GM04504 (cell line): Measurements from ENCODE around the gene SIRT5.

Experiments used
- DNase-seq: peaks from one replicate; pipeline ENCODE4 v3.0.0-alpha.2; 2012; ENCODE audit warnings: low read depth

SIRT5 gene

DNA sequence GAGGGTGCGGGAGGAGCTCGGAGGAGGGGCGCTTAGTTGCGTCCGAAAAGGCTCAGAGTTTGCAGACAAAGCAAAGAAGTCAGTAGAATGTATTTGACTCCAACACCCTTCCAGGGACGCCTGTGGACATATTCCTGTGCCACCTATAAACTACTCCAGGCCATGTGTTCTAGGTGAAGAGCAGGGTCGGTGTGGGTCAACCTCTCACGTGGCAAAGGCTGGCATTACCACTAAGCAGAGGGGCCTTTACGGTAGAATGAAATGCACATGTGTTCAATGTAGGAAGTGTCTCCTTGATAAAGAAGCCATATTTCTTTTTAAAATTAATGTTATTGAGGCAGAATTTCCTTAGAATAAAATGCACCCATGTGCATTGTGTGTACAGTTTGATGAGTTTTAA is 15.4 kb downstream of the SIRT5 start:
- no peak for DNase-seq

DNA sequence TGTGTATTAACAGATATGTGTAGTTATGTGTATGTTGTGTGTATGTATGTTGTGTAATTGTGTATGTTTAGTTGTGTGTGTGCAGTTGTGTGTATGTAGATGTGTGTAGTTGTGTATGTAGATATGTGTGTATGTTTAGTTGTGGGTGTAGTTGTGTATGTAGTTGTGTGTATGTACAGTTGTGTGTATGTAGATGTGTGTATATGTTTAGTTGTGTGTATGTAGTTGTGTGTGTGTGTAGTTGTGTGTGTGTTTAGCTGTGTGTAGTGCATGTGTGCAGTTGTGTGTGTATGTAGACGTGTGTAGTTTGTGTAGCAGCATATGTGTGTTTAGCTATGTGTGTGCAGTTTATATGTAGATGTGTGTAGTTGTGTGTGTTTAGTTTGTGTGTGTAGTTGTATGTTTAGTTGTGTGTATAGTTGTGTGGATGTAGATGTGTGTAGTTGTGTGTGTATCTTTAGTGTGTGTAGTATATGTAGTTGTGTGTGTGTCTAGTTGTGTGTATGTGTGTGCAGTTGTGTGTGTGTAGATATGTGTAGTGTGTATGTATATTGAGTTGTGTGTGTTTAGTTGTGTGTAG is 16.3 kb downstream of the SIRT5 start:
- no peak for DNase-seq

DNA sequence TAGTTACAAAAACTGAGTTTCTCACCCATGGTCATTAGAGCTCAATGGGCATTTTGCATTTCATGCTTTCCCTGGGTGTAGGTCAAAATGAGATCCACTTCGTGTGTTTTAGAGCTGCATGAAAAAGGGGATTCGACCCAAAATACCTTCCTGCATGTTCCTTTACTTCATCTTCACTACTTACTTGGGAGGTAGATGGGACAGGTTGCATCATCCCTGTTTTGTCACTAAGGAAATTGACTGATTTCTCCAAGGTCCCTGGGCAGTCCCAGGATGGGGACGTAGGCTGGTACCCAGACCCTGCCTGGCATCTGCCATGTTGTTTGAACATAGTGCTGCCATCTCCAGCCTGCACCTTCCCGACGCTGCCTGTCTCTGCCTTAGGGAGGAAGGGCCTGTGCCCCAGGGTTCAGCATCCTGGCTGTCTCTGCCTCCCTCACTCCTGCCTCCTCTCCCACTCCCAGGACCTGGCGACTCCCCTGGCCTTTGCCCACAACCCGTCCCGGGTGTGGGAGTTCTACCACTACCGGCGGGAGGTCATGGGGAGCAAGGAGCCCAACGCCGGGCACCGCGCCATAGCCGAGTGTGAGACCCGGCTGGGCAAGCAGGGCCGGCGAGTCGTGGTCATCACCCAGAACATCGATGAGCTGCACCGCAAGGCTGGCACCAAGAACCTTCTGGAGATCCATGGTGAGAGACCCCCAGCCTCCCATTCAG is 17.0 kb downstream of the SIRT5 start:
- DNase-seq, result no peak

DNA sequence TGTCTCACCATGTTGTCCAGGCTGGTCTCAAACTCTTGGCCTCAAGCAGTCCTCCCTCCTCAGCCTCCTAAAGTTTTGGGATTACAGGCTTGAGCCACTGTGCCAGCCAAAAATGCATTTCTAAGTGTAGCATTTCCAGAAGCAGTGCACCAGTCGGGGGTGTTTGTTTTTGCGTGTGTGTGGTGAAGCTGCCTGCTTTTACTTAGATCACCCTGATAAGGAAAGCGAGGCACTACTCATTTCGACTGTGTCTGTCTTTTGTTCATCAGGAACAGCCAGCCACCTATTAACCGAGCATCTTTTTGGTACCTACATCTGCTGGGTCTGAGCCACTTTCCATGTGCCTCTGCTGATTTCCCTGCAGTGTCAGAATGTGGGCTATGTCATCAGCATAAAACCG is 18.7 kb downstream of the SIRT5 start:
- DNase-seq, result no peak

DNA sequence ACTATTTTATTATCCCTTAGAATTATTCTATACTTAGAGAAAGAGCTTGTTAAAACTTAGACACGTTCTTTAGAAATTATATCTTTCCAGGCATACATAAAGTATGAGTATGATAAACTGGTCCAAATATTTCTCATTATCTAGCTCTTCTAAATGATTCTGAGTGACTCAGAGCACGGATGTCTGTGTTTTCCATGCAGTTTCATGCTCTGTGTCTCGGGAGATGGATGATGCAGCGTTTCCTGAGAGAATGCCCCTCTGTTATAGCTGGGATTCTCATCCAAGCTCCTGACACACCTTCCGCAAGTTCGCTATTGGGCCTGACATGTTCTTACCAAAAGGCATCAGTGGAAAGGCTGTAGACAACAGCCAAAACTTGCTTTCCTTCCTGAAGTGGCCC is 19.3 kb downstream of the SIRT5 start:
- DNase-seq, result no peak

DNA sequence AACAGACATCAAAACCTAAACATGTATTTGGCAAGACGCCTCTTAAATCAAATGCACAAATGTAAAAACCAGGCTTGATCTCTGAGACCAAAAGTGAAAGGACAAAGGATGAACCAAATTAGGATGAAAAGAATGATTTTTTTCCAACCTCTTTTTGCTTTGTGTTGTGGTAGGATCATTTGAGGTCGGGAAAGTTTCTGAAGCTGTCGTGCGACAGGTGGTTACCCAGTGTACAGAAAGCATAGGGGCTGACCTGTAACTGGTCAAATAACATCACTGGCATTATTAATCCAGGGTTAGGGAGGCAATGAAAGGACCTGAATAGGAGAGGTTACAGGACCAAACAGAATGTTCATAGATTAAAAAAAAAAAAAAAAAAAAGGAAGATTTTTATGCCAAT is 22.7 kb downstream of the SIRT5 start:
- no peak for DNase-seq

DNA sequence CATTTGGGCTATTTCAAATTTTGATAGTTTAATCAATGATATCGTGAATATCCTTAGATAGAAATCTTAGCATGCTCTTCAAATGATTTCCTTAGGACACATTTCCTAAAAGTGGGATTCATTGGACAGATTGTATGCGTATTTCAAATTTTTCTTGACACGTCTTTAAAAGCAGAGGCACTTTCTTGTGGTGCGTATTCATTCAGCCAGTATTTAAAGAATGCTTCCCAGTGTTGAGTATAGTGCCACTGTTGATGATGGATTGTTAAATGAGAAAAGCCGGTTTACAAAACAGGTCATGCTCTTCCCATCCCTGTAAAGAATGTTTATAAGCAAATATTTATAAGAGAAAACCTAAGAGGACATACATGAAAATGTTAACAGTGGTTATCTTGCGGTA is 25.6 kb downstream of the SIRT5 start:
- DNase-seq, result no peak

DNA sequence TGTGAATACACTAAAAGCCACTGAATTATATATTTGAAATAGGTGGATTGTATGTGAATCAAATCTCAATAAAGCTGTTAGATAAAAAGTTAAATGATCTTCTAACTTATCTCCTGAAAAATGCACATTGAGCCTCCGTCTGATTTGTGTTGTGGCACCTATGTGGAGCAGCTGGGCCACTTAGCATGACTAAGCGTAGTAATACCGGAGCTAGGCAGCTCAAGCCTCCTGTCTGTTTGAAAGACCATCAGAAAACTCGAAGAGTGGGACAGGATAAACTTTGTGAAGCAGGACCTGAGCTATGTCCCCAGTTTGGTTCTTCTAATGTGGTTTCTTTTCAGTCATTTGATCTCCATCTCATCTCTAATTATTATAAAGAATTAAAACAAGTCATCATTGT is 29.7 kb downstream of the SIRT5 start:
- DNase-seq, result no peak

DNA sequence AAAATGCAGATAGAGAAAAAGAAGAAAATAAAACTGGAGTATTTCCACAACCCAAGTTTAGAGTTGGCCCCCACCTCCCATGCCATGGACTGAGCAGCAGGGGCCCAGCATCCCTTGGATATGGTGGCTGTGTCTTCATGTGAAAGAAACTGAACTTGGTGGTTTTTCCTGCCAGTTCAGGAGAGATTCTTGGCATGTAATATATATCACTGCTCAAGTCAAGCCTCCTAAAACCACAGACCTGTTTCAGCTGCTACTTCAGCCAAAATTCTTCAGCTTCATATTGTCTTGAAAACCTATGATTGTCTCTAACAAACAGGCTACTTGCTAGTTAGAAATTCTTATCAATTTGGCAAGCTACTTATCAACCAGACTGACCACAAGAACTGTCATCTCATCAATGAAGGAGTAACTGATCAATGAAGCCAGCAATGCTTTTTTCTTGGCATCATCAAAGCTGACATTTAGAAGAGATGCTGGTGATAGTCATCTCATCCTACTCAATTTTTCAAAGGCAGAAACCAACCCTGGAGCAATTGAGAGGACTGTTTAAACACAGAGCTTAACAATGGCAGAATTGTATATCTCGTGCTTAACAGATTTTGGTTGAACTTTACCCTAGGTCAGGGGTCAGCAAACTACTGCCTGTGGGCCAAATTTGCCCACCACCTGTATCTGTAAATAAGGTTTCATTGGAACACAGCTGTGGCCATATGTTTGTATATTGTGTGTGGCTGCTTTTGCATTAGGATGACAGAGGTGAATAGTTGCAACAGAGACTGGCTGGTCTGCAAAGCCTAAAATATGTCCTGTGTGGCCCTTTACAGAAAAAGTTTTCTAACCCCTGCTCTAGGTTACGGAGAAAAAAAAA is 30.4 kb downstream of the SIRT5 start:
- DNase-seq, result no peak

DNA sequence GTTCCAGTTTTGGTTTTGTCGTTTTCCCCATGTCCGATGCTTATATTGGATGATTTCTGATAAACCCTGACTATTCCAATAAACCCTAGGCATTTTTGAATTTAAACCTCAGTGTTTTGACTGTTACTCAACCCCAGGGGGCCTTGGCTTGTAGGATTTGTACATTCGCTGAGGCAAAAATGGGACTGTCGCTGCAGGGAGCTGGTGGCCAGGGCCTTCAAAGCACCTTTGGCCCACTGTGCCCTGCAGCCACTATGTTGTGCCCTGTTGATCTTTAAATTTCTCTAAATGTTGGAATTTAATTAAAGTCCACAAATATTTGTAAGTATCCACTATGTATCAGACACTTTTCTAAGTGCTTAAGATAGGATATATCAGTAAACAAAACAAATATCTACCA is 31.2 kb downstream of the SIRT5 start:
- DNase-seq, result no peak

DNA sequence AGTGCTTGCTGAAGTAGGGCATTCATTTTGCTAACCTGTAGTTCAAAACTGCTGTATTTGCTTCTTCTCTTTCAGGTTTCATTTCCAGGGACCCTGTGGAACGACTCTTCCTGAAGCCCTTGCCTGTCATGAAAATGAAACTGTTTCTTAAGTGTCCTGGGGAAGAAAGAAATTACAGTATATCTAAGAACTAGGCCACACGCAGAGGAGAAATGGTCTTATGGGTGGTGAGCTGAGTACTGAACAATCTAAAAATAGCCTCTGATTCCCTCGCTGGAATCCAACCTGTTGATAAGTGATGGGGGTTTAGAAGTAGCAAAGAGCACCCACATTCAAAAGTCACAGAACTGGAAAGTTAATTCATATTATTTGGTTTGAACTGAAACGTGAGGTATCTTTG is 37.3 kb downstream of the SIRT5 start:
- DNase-seq, result no peak

DNA sequence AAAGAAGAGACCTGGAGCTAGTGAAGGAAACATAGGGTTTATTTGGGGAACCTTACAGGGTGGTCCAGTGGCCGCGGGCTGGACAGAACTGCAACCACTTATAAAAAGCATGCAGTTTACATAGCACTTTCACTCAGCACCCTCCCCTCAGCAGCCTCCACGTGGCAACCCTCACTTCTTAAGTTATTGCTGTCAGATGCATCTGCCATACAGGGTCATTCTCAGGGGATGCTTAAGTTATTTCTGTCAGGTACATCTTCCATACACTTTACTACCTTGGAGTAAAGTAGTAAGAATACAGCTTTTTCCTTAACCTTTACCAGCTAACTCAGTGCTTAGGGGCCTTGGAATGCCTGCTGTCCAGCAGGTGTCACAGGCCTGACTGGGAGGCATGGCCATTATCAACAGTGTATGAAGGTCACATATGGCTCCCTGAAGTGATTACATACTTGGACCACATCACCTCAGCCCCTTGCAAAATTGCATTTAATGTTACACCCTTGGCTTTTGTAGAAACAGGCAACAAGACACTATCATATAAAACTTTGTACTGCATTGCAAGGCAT is 38.7 kb downstream of the SIRT5 start:
- no peak for DNase-seq

DNA sequence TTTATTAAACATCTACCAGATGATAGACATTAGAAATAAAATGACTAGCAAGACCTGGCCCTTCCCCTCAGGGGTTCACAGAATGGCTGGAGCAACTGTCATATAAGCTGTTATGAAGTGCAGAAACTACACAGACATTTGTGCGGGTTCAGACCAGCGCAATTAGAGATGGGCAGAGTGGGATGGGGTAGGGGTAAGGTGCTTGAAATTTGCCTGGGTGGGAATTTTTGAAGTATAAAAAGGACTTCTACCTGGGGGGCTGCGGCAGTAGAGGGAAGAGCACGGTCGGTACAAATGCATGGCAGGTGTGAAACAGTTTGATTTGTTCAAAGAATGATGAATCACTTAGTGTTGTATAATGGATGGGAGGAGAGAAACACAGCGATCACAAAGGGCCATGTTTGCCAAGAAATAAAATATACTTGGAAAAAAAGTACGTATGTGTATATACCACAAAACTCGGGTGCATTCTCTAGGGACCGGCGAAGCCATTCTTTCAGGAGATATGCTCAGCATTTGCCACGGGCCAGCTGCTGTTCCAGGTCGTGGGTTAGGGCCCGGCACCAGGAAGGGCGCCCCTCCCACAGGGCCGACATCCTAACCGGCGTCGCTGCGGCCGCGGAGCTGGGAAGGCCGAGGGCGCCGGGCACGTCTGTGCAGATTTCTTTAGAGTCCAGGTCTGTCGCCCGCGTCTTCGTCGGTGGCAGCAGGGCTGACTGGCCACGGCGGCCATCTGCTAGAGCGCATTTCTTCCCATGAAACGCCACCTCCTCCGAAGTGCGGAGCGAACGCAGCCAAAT is 39.9 kb downstream of the SIRT5 start:
- DNase-seq, result no peak

DNA sequence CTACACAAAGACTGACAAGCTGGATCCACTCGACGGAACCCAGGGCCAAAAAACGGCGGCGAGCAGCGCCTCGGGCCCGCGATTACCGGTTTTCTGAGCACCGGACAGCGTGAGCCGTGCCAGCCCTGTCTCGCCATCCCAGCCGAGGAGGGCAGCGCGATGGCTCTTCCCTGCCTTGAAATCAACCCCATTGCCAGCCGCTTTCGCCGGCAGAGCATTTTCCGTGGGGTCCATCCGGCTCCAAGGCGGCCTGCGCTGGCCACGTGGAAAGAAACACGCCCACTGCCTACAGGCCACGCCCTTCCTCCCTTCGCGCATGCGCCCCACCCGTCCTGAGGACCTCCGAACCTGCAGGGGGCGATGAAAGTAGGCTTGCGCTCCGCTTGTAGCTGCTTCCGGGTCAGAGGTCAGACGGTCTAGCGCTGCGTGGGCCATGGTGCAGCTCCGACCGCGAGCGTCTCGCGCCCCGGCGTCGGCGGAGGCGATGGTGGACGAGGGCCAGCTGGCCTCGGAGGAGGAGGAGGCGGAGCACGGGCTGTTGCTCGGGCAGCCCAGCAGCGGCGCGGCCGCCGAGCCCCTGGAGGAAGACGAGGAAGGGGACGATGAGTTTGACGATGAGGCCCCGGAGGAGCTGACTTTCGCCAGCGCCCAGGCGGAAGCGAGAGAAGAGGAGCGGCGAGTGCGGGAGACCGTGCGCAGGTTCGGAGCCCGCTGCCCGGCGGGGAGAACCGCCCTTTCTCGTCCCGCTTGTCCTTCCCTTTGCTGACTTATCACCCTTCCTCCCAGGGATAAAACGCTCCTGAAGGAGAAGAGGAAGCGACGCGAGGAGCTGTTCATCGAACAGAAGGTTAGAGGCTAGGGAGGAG is 40.8 kb downstream of the SIRT5 start, which contains the start of gene NOL7:
Gene NOL7 (plus strand): TSS at position 410 of the 866 bp plus-strand sequence. CDS start 24 bp downstream, at position 434.
- peak; percentile 96 for DNase-seq

DNA sequence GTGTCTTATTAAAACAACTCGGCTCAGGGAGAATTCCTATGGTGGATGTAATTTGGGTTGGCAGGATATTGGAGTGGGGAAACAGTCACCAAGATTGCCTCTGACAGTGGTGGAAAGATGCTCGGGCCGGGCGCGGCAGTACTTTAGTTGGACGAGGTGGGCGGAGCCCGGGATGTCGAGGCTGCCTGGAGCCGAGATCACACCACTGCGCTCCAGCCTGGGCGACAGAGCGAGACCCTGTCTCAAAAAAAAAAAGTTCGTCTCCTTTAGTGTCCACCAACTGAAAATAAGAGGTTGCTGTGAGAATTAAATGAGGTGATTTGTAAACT is 41.4 kb downstream of the SIRT5 start:
- peak; percentile 18 for DNase-seq

DNA sequence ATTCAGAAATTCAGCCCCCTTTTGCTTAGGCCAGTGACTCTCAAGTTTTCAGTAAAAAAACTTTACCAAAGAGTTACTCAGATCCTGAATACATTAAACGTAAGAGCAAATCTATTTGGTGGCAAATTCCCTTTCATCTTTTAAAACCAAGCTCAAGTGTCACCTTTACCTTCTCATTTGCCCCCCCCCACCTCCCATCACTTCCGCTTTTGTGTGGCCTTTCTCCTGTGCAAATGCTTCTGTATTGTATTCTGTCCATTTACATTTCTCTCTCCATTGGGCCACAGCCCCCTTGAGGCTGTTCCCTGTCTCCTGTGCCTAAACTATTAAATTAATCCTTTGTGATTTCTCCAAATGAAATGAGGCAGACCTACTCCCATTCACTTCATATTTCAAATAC is 42.7 kb downstream of the SIRT5 start:
- no peak for DNase-seq

DNA sequence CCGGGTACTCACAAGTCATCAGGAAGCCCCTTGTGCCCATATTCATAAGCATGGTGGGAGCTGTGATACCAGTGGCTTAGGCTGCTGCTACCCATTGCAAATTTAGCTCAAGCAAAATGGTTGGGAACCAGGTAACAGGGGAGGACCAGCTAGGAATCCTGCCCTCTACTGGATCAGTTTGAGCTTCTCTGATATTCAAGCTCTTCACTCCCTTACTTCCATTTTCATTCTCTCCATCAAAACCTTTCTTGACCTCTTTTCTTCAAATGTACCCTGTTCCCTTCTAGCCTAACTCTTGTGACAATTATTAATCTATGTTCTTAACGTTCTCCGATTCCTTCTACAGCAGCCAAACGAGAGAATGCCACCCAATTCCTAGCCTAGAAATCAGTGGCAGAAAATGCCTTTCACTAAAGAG is 50.5 kb downstream of the SIRT5 start:
- peak; percentile 3 for DNase-seq

DNA sequence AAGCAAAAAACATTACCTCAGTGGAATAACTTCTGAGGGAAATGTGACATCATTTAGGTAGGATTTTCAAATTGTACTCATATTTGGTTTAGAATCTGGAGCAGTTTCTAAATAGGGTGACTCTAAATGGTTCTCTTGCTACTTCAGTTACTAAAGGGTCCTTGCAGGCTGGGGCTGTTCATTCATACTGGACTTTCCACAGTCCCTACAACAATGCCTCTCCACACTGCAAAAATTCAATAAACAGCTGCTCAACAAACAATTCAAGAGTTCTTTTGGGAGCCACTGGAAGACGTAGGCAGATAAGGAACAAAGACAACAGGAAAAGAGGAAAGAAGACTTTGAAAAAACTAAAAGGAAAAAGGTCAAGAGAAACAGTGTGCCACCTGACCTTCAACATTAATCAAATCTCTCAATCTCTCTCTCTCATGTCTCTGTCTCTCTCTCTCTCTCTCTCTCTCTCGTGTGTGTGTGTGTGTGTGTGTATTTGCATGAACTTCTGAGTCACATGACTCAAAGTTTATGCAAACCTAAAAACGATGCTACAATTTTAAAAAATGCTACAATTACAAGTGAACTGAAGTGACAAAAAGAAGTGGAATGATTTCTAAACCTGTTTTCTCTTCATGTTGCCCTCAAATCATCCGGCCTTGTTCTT is 55.2 kb downstream of the SIRT5 start:
- no peak for DNase-seq

DNA sequence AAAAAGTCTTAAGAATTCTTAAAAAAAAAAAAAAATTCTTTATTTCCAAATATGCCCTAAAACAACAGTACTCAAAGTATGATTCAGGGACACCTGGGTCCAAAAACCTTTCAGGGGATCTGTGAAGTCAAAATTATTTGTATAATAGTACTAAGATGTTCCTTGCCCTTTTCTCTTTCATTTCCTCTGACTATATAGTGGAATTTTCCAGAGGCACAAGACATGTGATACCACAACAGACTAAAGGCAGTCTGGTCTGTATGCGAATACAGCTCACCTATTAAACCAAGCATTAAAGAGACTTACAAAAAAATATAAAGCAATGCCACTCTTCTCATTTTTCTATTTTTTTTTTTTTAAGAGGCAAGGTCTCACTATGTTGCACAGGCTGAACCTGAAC is 56.1 kb downstream of the SIRT5 start:
- no peak for DNase-seq

DNA sequence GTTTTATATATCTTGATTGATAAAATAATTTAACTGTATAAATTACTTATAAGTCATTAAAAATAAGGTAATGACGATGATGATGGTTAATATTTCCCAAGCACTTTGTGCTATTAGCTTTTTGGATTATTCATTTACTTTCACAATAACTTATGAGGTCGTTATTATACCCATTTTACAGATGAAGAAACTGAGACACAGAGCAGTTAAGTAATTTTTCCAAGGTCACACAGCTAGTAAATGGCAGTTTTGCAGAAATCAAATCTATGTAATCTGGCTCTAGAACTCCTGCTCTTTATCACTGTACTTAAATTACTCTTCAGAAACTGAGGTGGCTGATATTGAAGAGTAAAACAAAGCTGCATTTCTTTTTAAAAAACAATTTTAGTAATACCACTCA is 58.9 kb downstream of the SIRT5 start:
- DNase-seq, result no peak
